HEK293T (cell line): ENCODE measurements around the gene TXNRD2.

Experiments used
- CTCF ChIA-PET: fragments of 350-600 bp; formaldehyde crosslinking; extraction: SDS; loops from one replicate; lab custom pipeline; 2021; ENCODE audit warnings: antibody characterized with exemption, inconsistent platforms; lab: Yijun Ruan, JAX
- POLR2A ChIA-PET: fragments of 350-600 bp; formaldehyde crosslinking; extraction: SDS; loops from one replicate; lab custom pipeline; 2020; ENCODE audit warnings: antibody characterized with exemption, inconsistent platforms; lab: Yijun Ruan, JAX
- DNase-seq: peaks from one replicate; pipeline ENCODE4 v3.0.0; 2012; ENCODE audit warnings: mixed read lengths; ENCODE audit errors: extremely low spot score
- ARNT ChIP-seq: fragments of 450-650 bp; IDR thresholded peaks from 2 replicates; pipeline ENCODE4 v1.6.1; 2017; ENCODE audit warnings: mild to moderate bottlenecking
- CTBP1 ChIP-seq: fragments of 450-650 bp; IDR thresholded peaks from 2 replicates; pipeline ENCODE4 v1.6.1; 2016; ENCODE audit warnings: borderline replicate concordance
- ELF4 ChIP-seq: fragments of 450-650 bp; IDR thresholded peaks from 2 replicates; pipeline ENCODE4 v1.6.1; 2017; ENCODE audit warnings: antibody characterized with exemption
- FOXA1 ChIP-seq: fragments of 450-650 bp; IDR thresholded peaks from 2 replicates; pipeline ENCODE4 v1.6.1; 2016; ENCODE audit warnings: mild to moderate bottlenecking
- FOXK2 ChIP-seq: fragments of 450-650 bp; IDR thresholded peaks from 2 replicates; pipeline ENCODE4 v1.6.1; 2016; ENCODE audit warnings: mild to moderate bottlenecking
- FOXM1 ChIP-seq: fragments of 450-650 bp; IDR thresholded peaks from 2 replicates; pipeline ENCODE4 v1.6.1; 2017; ENCODE audit warnings: mild to moderate bottlenecking, borderline replicate concordance
- HDGF ChIP-seq: fragments of 450-650 bp; IDR thresholded peaks from 2 replicates; pipeline ENCODE4 v1.6.1; 2017; ENCODE audit warnings: antibody characterized with exemption, borderline replicate concordance
- L3MBTL2 ChIP-seq: fragments of 450-650 bp; conservative IDR thresholded peaks from 2 replicates; pipeline ENCODE4 v1.6.1; 2016; ENCODE audit warnings: mild to moderate bottlenecking
- LEF1 ChIP-seq: fragments of 450-650 bp; IDR thresholded peaks from 2 replicates; pipeline ENCODE4 v1.6.1; 2017; ENCODE audit warnings: mild to moderate bottlenecking, borderline replicate concordance
- NFRKB ChIP-seq: fragments of 450-650 bp; IDR thresholded peaks from 2 replicates; pipeline ENCODE4 v1.6.1; 2016; ENCODE audit warnings: mild to moderate bottlenecking, moderate library complexity
- SP1 ChIP-seq: fragments of 450-650 bp; IDR thresholded peaks from 2 replicates; pipeline ENCODE4 v1.6.1; 2017
- SUZ12 ChIP-seq: fragments of 450-650 bp; IDR thresholded peaks from 2 replicates; pipeline ENCODE4 v1.6.1; 2016; ENCODE audit warnings: mild to moderate bottlenecking
- TARDBP ChIP-seq: fragments of 450-650 bp; IDR thresholded peaks from 2 replicates; pipeline ENCODE4 v1.6.1; 2016
- ZNF384 ChIP-seq: fragments of 450-650 bp; IDR thresholded peaks from 2 replicates; pipeline ENCODE4 v1.6.1; 2016
- TF ChIP-seq, protein P1 (sequence below): fragments of 450-650 bp; IDR thresholded peaks from 2 replicates; pipeline ENCODE4 v1.6.1; 2016

Gene TXNRD2

DNA sequence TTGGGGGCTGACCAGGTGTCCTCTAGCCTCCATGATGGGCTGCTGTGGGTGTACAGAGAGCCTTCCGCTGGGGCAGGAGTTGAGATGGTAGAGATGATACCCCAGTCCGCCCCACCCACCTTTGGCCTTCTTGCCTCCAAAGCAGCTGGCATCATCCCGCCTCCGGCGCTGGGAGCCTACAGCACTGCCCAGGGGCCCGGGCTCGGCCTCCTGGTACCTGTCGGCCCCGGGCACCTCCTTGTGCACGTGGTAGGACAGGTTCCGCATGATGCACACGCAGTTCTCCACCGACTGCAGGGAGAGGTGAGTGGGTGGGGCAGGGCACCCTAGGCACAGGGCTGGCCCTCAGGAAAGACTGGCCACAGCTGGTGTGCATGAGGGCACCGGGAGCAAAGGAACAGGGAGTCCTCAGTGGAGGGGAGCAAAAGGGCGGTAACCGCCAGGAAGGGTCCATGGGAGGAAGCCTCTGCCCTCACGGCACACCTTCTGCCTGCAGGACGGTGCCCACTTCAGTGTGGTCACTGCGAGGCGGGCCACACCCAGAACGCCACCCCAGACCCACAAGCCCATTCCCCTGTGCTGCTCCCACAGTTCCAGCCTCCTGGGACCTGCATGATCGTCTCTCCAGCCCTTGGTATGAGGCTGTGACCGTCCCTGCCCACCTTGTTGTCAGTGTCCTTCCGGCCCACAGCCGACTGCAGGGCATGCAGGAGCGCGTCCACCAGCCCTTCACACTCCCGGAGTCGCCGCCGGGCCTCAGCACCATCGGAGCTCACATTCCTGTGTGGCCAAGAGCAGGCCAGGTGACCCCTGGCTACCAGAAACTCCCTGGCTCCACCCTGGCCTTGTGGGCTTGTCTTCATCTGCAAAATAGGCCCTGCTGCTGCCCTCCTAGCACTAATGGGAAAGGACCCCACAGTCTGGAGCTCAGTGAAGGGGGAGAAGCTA, 36.0 kb upstream of the TXNRD2 start:
- POLR2A ChIA-PET = no interaction called here

GRCh38 chr22:19976671-19977070, 35.1 kb upstream of the TXNRD2 start:
- ChIA-PET POLR2A (no interaction called here), CTCF (no interaction called here)
- no peak for TF ChIP-seq NFRKB
- TF ChIP-seq FOXA1 = no peak
- no peak for TF ChIP-seq L3MBTL2
- no peak for DNase-seq

More for the DNA sequence above, 36.0 kb upstream of the TXNRD2 start:
- DNase-seq = no peak
- TF ChIP-seq FOXK2 (no peak), ARNT (no peak), NFRKB (no peak), SUZ12 (no peak), TARDBP (no peak), CTBP1 (no peak), ZNF384 (no peak), FOXA1 (no peak), LEF1 (no peak), ELF4 (no peak)
- TF ChIP-seq, protein P1, sequence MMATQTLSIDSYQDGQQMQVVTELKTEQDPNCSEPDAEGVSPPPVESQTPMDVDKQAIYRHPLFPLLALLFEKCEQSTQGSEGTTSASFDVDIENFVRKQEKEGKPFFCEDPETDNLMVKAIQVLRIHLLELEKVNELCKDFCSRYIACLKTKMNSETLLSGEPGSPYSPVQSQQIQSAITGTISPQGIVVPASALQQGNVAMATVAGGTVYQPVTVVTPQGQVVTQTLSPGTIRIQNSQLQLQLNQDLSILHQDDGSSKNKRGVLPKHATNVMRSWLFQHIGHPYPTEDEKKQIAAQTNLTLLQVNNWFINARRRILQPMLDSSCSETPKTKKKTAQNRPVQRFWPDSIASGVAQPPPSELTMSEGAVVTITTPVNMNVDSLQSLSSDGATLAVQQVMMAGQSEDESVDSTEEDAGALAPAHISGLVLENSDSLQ = no peak
- CTCF ChIA-PET = no interaction called here

- DNase-seq = no peak
- POLR2A ChIA-PET = interaction anchor here (1.2 to 2.4 kb wide), 2 partner anchors 9 to 33 kb away, joined by 3 to 25 read pairs; no protein-coding TSS in a partner anchor
- CTCF ChIA-PET = interaction anchor here (3.2 kb wide), 1 partner anchor 38 kb away, joined by 17 read pairs; no protein-coding TSS in a partner anchor
- TF ChIP-seq FOXA1 (no peak), CTBP1 (no peak), SUZ12 (no peak)
Observed at GRCh38 chr22:19975707-19976035, 34.1 kb upstream of the TXNRD2 start.

GRCh38 chr22:19974935-19975706, 33.5 kb upstream of the TXNRD2 start:
- no peak for DNase-seq
- ChIA-PET CTCF (interaction anchor here (3.2 kb wide), 1 partner anchor 39 kb away, joined by 17 read pairs; no protein-coding TSS in a partner anchor), POLR2A (interaction anchor here (0.9 to 2.4 kb wide), 5 partner anchors 10 to 46 kb away, joined by 3 to 25 read pairs (median 4); partner anchors contain the start of gene TANGO2)

DNA sequence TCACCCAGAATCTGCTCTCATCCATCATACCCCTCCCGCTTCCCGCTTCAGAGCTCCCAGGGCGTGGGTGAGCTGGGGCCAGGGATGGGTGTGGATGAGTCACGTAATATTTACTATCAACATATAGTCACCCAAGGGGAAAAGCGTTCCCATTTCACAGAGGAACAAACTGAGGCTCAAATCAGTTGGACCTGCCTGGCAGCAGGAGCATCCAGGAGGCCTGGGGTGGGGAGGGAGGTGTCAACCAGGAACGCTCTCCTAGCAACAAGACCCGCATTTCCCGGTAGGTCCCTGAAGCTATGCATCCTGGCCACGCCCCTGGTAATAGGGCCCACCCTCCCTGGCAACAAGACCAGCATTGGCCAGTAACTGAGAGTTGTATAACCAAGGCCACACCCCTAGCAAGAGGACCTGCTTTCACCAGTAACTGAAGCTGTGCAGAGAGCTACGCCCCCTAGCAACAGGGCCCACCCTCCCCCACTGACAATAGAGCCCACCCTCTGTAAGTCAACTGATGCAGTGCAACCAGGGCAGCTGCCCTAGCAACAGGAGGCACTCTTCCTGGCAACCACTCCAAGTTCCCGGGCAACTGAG, 32.7 kb upstream of the TXNRD2 start:
- DNase-seq = peak; percentile 91
- TF ChIP-seq FOXK2 (no peak), SUZ12 (no peak), FOXA1 (no peak), LEF1 (no peak), NFRKB (no peak), L3MBTL2 (no peak), HDGF (no peak)
- POLR2A ChIA-PET = interaction anchor here (0.9 to 2.4 kb wide), 5 partner anchors 11 to 47 kb away, joined by 3 to 25 read pairs (median 4); partner anchors contain the start of gene TANGO2
- CTCF ChIA-PET = interaction anchor here (3.2 kb wide), 1 partner anchor 39 kb away, joined by 17 read pairs; no protein-coding TSS in a partner anchor

More at GRCh38 chr22:19974935-19975706, 33.5 kb upstream of the TXNRD2 start:
- TF ChIP-seq ELF4 = no peak
- no peak for TF ChIP-seq FOXM1
- TF ChIP-seq ARNT = no peak
- no peak for TF ChIP-seq L3MBTL2

GRCh38 chr22:19973551-19974267, 32.1 kb upstream of the TXNRD2 start:
- ChIA-PET POLR2A (interaction anchor here (1.1 to 2.4 kb wide), 3 partner anchors 11 to 47 kb away, joined by 3 to 25 read pairs (median 4); partner anchors contain the start of gene TANGO2), CTCF (interaction anchor here (3.2 kb wide), 1 partner anchor 40 kb away, joined by 17 read pairs; no protein-coding TSS in a partner anchor)
- no peak for TF ChIP-seq CTBP1
- TF ChIP-seq FOXM1 = no peak
- TF ChIP-seq FOXK2 = no peak
- TF ChIP-seq NFRKB = no peak
- no peak for TF ChIP-seq SP1
- TF ChIP-seq ARNT = no peak

More at GRCh38 chr22:19973551-19974267, 32.1 kb upstream of the TXNRD2 start:
- no peak for DNase-seq
